Neural progenitor cell (in vitro differentiated cells): ENCODE measurements around the gene JAG2. TPM values are rescaled to one million over a fixed set of nuclear protein-coding genes. Genes with fewer than 3 reads are reported as not detected.

Experiments used
- DNase-seq: peaks from one replicate; pipeline ENCODE4 v3.0.0-alpha.2; 2016; ENCODE audit warnings: low spot score
- H2AFZ ChIP-seq: fragments of 200-600 bp; sonication (generic); replicated peaks from 2 replicates; pipeline ENCODE4 v1.6.1; 2016; ENCODE audit warnings: antibody characterized with exemption
- H3F3A ChIP-seq: fragments of 200-600 bp; sonication (generic); 2 replicates; pipeline ENCODE4 v1.6.1; 2016; ENCODE audit warnings: antibody characterized with exemption, low read depth
- H3K27ac ChIP-seq: fragments of 200-600 bp; sonication (generic); 2 replicates; pipeline ENCODE4 v1.5.1; 2016; ENCODE audit warnings: mild to moderate bottlenecking
- H3K27me3 ChIP-seq: fragments of 200-600 bp; sonication (generic); 2 replicates; pipeline ENCODE4 v1.6.1; 2016; ENCODE audit warnings: mild to moderate bottlenecking, moderate library complexity
- H3K36me3 ChIP-seq: fragments of 200-600 bp; sonication (generic); 2 replicates; pipeline ENCODE4 v1.5.1; 2016
- H3K4me1 ChIP-seq: fragments of 200-600 bp; sonication (generic); 2 replicates; pipeline ENCODE4 v1.6.1; 2016; ENCODE audit warnings: mixed run types
- H3K4me2 ChIP-seq: fragments of 200-600 bp; sonication (generic); 2 replicates; pipeline ENCODE4 v1.6.1; 2016
- H3K4me3 ChIP-seq: fragments of 200-600 bp; sonication (generic); 2 replicates; pipeline ENCODE4 v1.5.1; 2016
- H3K79me2 ChIP-seq: fragments of 200-600 bp; sonication (generic); 2 replicates; pipeline ENCODE4 v1.6.1; 2016; ENCODE audit warnings: low read depth
- H3K9ac ChIP-seq: fragments of 200-600 bp; sonication (generic); 2 replicates; pipeline ENCODE4 v1.6.1; 2016
- H3K9me3 ChIP-seq: fragments of 200-600 bp; sonication (generic); 2 replicates; pipeline ENCODE4 v1.5.1; 2016; ENCODE audit warnings: low read depth
- H4K20me1 ChIP-seq: fragments of 200-600 bp; sonication (generic); 2 replicates; pipeline ENCODE4 v1.6.1; 2016; ENCODE audit warnings: low read depth
- H3K27ac Mint-ChIP-seq: 3 replicates; pipeline ENCODE4 v1.8.0; 2021; ENCODE audit warnings: mixed read lengths
- H3K27me3 Mint-ChIP-seq: 2 replicates; pipeline ENCODE4 v1.8.0; 2022; ENCODE audit warnings: low read depth, mild to moderate bottlenecking, inconsistent platforms, moderate library complexity, mixed read lengths; ENCODE audit not compliant: insufficient read depth
- H3K36me3 Mint-ChIP-seq: 3 replicates; pipeline ENCODE4 v1.8.0; 2021; ENCODE audit warnings: mixed read lengths
- H3K4me1 Mint-ChIP-seq: 3 replicates; pipeline ENCODE4 v1.8.0; 2021; ENCODE audit warnings: mixed read lengths
- H3K4me3 Mint-ChIP-seq: 3 replicates; pipeline ENCODE4 v1.8.0; 2021; ENCODE audit warnings: mild to moderate bottlenecking, moderate library complexity, mixed read lengths
- H3K9me3 Mint-ChIP-seq: 3 replicates; pipeline ENCODE4 v1.8.0; 2020; ENCODE audit warnings: mixed read lengths
- CTCF ChIP-seq: fragments of 200-600 bp; sonication (generic); IDR thresholded peaks from 2 replicates; pipeline ENCODE4 v1.5.1; 2017; ENCODE audit warnings: antibody characterized with exemption, mild to moderate bottlenecking
- EZH2 ChIP-seq: fragments of 200-600 bp; sonication (generic); IDR thresholded peaks from 2 replicates; pipeline ENCODE4 v1.6.1; 2017; ENCODE audit warnings: antibody characterized with exemption, mild to moderate bottlenecking, moderate library complexity
- EZH2phosphoT487 ChIP-seq: fragments of 200-600 bp; sonication (generic); IDR thresholded peaks from 2 replicates; pipeline ENCODE4 v1.6.1; 2017; ENCODE audit warnings: antibody characterized with exemption
- total RNA-seq: library from RNA; depleted of rRNA; stranded (reverse); fragments of >200 nt; gene quantifications from 2 replicates; pipeline ENCODE4 v1.2.3, GENCODE V29; 2015; ENCODE audit warnings: low replicate concordance

JAG2 gene
- total RNA-seq, 1 donor from 2014 or later, result 2.1 TPM

- no peak for DNase-seq
- Histone ChIP-seq H3K79me2 (no peaks in the 10 kb centered on the region), H3K4me2 (no peak overlapping the region), H3K9ac (no peak overlapping the region), H3K36me3 (no peaks in the 10 kb centered on the region), H3K9me3 (no peaks in the 10 kb centered on the region), H2AFZ (no peak overlapping the region), H3K27me3 (peaks cover 32% of the 10 kb centered on the region), H3K4me3 (no peak overlapping the region), H3K27ac (no peak overlapping the region), H4K20me1 (peaks cover 28% of the 10 kb centered on the region), H3K4me1 (peaks cover 4% of the 10 kb centered on the region), H3F3A (peaks cover 23% of the 10 kb centered on the region)
- TF ChIP-seq CTCF (no peak), EZH2 (no peak), EZH2phosphoT487 (no peak)
- H3K4me3 Mint-ChIP-seq, result peak overlapping the region; percentile 82
- peaks cover 22% of the 10 kb centered on the region for H3K27me3 Mint-ChIP-seq
- H3K4me1 Mint-ChIP-seq, result peaks cover 8% of the 10 kb centered on the region
- no peak overlapping the region for H3K27ac Mint-ChIP-seq
- H3K36me3 Mint-ChIP-seq, result no peaks in the 10 kb centered on the region
- no peaks in the 10 kb centered on the region for H3K9me3 Mint-ChIP-seq
Observed at GRCh38 chr14:105182296-105183020, 13.9 kb upstream of the JAG2 start.

- H3K27me3 ChIP-seq, result peaks cover 32% of the 10 kb centered on the region
- Mint-ChIP-seq H3K27ac (no peak overlapping the region), H3K36me3 (no peaks in the 10 kb centered on the region), H3K9me3 (no peaks in the 10 kb centered on the region), H3K27me3 (peaks cover 22% of the 10 kb centered on the region), H3K4me3 (peak overlapping the region; percentile 82), H3K4me1 (peaks cover 8% of the 10 kb centered on the region)
- H4K20me1 ChIP-seq, result peaks cover 31% of the 10 kb centered on the region
- peak overlapping the region; percentile 74 for H3K4me3 ChIP-seq
- H3K9ac ChIP-seq, result no peak overlapping the region
- peak overlapping the region; percentile 70 for H3K4me2 ChIP-seq
- TF ChIP-seq EZH2phosphoT487 (no peak), CTCF (no peak), EZH2 (no peak)
- H3K4me1 ChIP-seq, result peaks cover 4% of the 10 kb centered on the region
- H3K79me2 ChIP-seq, result no peaks in the 10 kb centered on the region
- no peak for DNase-seq
- H3F3A ChIP-seq, result peaks cover 23% of the 10 kb centered on the region
- no peak overlapping the region for H2AFZ ChIP-seq
- no peaks in the 10 kb centered on the region for H3K9me3 ChIP-seq
- H3K36me3 ChIP-seq, result no peaks in the 10 kb centered on the region
- H3K27ac ChIP-seq, result no peak overlapping the region
Observed at GRCh38 chr14:105181549-105182295, 13.1 kb upstream of the JAG2 start.

GRCh38 chr14:105180592-105181548, 12.3 kb upstream of the JAG2 start, which contains the start of gene NUDT14:
NUDT14 (minus strand) TSS chr14:105181312; CDS start chr14:105181209, 103 bp downstream.
- Histone ChIP-seq H3K27ac (no peak within 1 kb of the TSS), H4K20me1 (peaks cover 31% of the 10 kb centered on the region), H3K4me1 (peaks cover 4% of the 10 kb centered on the region), H3K9me3 (no peaks in the 10 kb centered on the region), H3K9ac (no peak within 1 kb of the TSS), H3K4me2 (peak within 1 kb of the TSS; percentile 88), H3K79me2 (no peaks in the 10 kb centered on the region), H3F3A (peaks cover 23% of the 10 kb centered on the region), H3K4me3 (peak within 1 kb of the TSS; percentile 74), H3K27me3 (peaks cover 32% of the 10 kb centered on the region), H3K36me3 (no peaks in the 10 kb centered on the region), H2AFZ (no peak within 1 kb of the TSS)
- H3K36me3 Mint-ChIP-seq, result no peaks in the 10 kb centered on the region
- TF ChIP-seq EZH2phosphoT487 (no peak), EZH2 (no peak), CTCF (no peak)
- H3K27ac Mint-ChIP-seq, result no peak within 1 kb of the TSS
- peaks cover 20% of the 10 kb centered on the region for H3K27me3 Mint-ChIP-seq
- H3K4me3 Mint-ChIP-seq, result peak within 1 kb of the TSS; percentile 85
- H3K4me1 Mint-ChIP-seq, result peaks cover 8% of the 10 kb centered on the region
- peak; percentile 80 for DNase-seq
- H3K9me3 Mint-ChIP-seq, result no peaks in the 10 kb centered on the region
